B cell (primary cell): Measurements from ENCODE around the gene MBD1. TPM values are rescaled to one million over a fixed set of nuclear protein-coding genes. Genes with fewer than 3 reads are reported as not detected.
A peak's percentile ranks its signal among the peaks of the same experiment; 100 is the strongest.

ENCODE experiments used
- ATAC-seq: fragments of 200-7000 bp; cut with Tn5 transposase; one replicate; pipeline ENCODE4 v1.10.0; 2021; ENCODE audit warnings: low read depth, mild to moderate bottlenecking, moderate number of reproducible peaks, moderate library complexity
- CTCF ChIA-PET: fragments of 350-600 bp; sonication (Branson Sonifier 250); formaldehyde crosslinking; loops from one replicate; lab custom pipeline; 2021; ENCODE audit warnings: antibody characterized with exemption, inconsistent platforms; lab: Charles Lee
- POLR2A ChIA-PET: fragments of 350-600 bp; sonication (Branson Sonifier 250); formaldehyde crosslinking; loops from one replicate; lab custom pipeline; 2021; ENCODE audit warnings: antibody characterized with exemption; lab: Charles Lee
- DNase-seq: peaks from one replicate; pipeline ENCODE4 v3.0.0; 2013
- H2AFZ ChIP-seq: 2 replicates; pipeline ENCODE4 v1.6.1; 2012; ENCODE audit warnings: mild to moderate bottlenecking, low read depth, low read length; ENCODE audit not compliant: insufficient read depth, poor library complexity, severe bottlenecking
- H3K27ac ChIP-seq, 2 donors: 1 replicate in 1 of 2; 2 replicates in 1 of 2; pipeline ENCODE4 v1.5.1; 2012 to 2013; ENCODE audit warnings: low read length in 2 of 2, mild to moderate bottlenecking in 2 of 2, moderate library complexity in 1 of 2
- H3K27me3 ChIP-seq, 4 experiments: fragments of 200-600 bp in 1 of 4; sonication (generic) in 1 of 4; replicated peaks in 1 of 4; 1 replicate in 2 of 4; 2 replicates in 2 of 4; pipeline versions ENCODE4 v1.6.1 to v1.7.0; 2013 to 2016; ENCODE audit warnings: low read length in 3 of 4, mild to moderate bottlenecking in 2 of 4, mixed read lengths in 1 of 4, moderate library complexity in 1 of 4; ENCODE audit not compliant: insufficient read depth in 4 of 4, control insufficient read depth in 3 of 4; ENCODE audit errors: control extremely low read depth in 1 of 4
- H3K36me3 ChIP-seq, 2 experiments: replicated peaks in 1 of 2; 1 replicate in 1 of 2; 2 replicates in 1 of 2; pipeline versions ENCODE4 v1.6.1 to v1.7.1; 2013; ENCODE audit warnings: low read length in 1 of 2; ENCODE audit not compliant: insufficient read depth in 2 of 2, control insufficient read depth in 1 of 2; ENCODE audit errors: control extremely low read depth in 1 of 2, extremely low read depth in 1 of 2
- H3K4me1 ChIP-seq, 2 donors: fragments of 200-600 bp in 1 of 2; sonication (generic) in 1 of 2; 1 replicate in 1 of 2; 2 replicates in 1 of 2; pipeline versions ENCODE4 v1.5.1 to v1.6.1; 2013 to 2017; ENCODE audit warnings: low read length in 2 of 2; ENCODE audit not compliant: control insufficient read depth in 2 of 2, insufficient read depth in 2 of 2
- H3K4me2 ChIP-seq: replicated peaks from 2 replicates; pipeline ENCODE3; 2012; ENCODE audit warnings: mild to moderate bottlenecking, low read depth, low read length; ENCODE audit not compliant: poor library complexity, severe bottlenecking
- H3K4me3 ChIP-seq, 5 experiments: fragments of 200-600 bp in 1 of 5; sonication (generic) in 1 of 5; 1 replicate in 3 of 5; 2 replicates in 2 of 5; pipeline versions ENCODE4 v1.5.1 to v1.7.0; 2011 to 2016; ENCODE audit warnings: low read length in 4 of 5, mild to moderate bottlenecking in 4 of 5, low read depth in 2 of 5, control low read depth in 1 of 5, moderate library complexity in 1 of 5; ENCODE audit not compliant: insufficient read depth in 1 of 5; ENCODE audit errors: control extremely low read depth in 1 of 5, extremely low read depth in 1 of 5
- H3K79me2 ChIP-seq: fragments of 200-600 bp; sonication (generic); one replicate; pipeline ENCODE4 v1.6.0; 2016; ENCODE audit warnings: low read length; ENCODE audit not compliant: control insufficient read depth, insufficient read depth
- H3K9ac ChIP-seq: fragments of 200-600 bp; sonication (generic); 2 replicates; pipeline ENCODE4 v1.6.1; 2017; ENCODE audit warnings: mild to moderate bottlenecking, low read length, moderate library complexity
- H3K9me3 ChIP-seq, 3 donors: one replicate each; pipeline versions ENCODE4 v1.6.1 to v1.7.1; 2013; ENCODE audit warnings: low read length in 2 of 3; ENCODE audit not compliant: control insufficient read depth in 2 of 3, insufficient read depth in 1 of 3; ENCODE audit errors: control extremely low read depth in 1 of 3
- H4K20me1 ChIP-seq: 2 replicates; pipeline ENCODE4 v1.6.0; 2012; ENCODE audit warnings: mild to moderate bottlenecking, low read length; ENCODE audit not compliant: insufficient read depth, control insufficient read depth, poor library complexity, severe bottlenecking
- H3K27ac Mint-ChIP-seq: one replicate; pipeline ENCODE4 v1.8.0; 2021; ENCODE audit warnings: mixed read lengths
- H3K27me3 Mint-ChIP-seq: one replicate; pipeline ENCODE4 v1.8.0; 2021; ENCODE audit warnings: mixed read lengths
- H3K4me1 Mint-ChIP-seq: one replicate; pipeline ENCODE4 v1.8.0; 2021; ENCODE audit warnings: mixed read lengths
- H3K4me3 Mint-ChIP-seq: one replicate; pipeline ENCODE4 v1.8.0; 2021; ENCODE audit warnings: mixed read lengths
- H3K9me3 Mint-ChIP-seq: one replicate; pipeline ENCODE4 v1.8.0; 2022; ENCODE audit warnings: mixed read lengths; ENCODE audit not compliant: insufficient read depth
- CTCF ChIP-seq: fragments of 200-600 bp; IDR thresholded peaks from one replicate; pipeline ENCODE4 v1.8.0; 2022; ENCODE audit warnings: antibody characterized with exemption, mild to moderate bottlenecking
- EZH2 ChIP-seq: IDR thresholded peaks from 2 replicates; pipeline ENCODE4 v1.6.1; 2012; ENCODE audit warnings: borderline replicate concordance, low read depth, mild to moderate bottlenecking, moderate library complexity, low read length; ENCODE audit not compliant: insufficient read depth, poor library complexity, severe bottlenecking
- WGBS: methylation state at CpG from one replicate; pipeline ENCODE4 v1.1.5; 2013; ENCODE audit warnings: missing lambda C conversion rate; ENCODE audit not compliant: insufficient coverage; 5-methylcytosine and 5-hydroxymethylcytosine counted together
- intact Hi-C: fragments of 100-400 bp; cut with micrococcal nuclease; formaldehyde crosslinking; loops from one replicate; pipeline ENCODE4 v1.10.0; 2022
- polyA plus RNA-seq: library from polyadenylated mRNA; depleted of rRNA; stranded (reverse); fragments of >200 nt; gene quantifications from 2 replicates; pipeline ENCODE4 v1.2.3, GENCODE V29; 2012
- total RNA-seq, 2 donors: library from RNA; stranded (reverse); fragments of 120-200 nt in 1 of 2; gene quantifications; 1 replicate in 1 of 2; 2 replicates in 1 of 2; pipeline versions ENCODE4 v1.2.3 to v1.2.4, GENCODE V29; 2013 to 2022

Gene MBD1
- total and polyA plus RNA-seq, 2 donors (not counting 1 experiment from before 2014, with no cell fraction given), result 120 to 135 TPM

DNA sequence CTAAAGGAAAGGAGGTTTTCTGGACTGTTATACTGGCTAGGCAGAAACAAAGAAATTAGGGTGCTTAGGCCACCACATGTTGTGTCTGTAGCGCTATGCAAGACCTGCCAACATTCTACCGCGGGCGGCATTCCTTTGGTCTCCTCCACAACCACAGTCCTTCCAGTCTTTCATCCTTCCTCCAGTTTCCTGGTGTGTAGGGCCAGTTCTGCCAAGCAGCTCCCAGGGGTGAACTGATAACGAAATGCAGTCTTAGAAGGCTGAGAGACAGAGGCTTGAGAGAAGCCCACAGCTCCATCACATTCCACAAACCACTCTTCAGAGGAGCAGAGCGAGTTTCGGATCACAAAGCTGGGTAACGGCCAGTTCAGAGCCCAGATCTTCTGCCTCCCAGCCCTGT is 25.6 kb upstream of the MBD1 start:
- peaks cover 33% of the 10 kb centered on the region for H3K4me1 Mint-ChIP-seq
- H3K4me3 ChIP-seq, result peak overlapping the region in 2 of 5 experiments; percentile 30 to 70
- ChIA-PET POLR2A (no interaction called here), CTCF (interaction anchor here (1.0 to 3.2 kb wide), 3 partner anchors 8 to 50 kb away, joined by 3 to 15 read pairs (median 10); no protein-coding TSS in a partner anchor)
- intact Hi-C loops, result loop anchor here (1.0 to 2.0 kb wide), 4 partner anchors 9 to 50 kb away; partner anchors contain the start of gene CFAP53
- peak overlapping the region; percentile 69 for H3K9ac ChIP-seq
- no peak for TF ChIP-seq EZH2
- no peak for TF ChIP-seq CTCF
- peaks cover 4% of the 10 kb centered on the region for H3K27me3 Mint-ChIP-seq
- no peak for DNase-seq
- H3K4me3 Mint-ChIP-seq, result peak overlapping the region; percentile 99
- no peaks in the 10 kb centered on the region for H4K20me1 ChIP-seq
- peak overlapping the region; percentile 3 to 56 for H3K27ac ChIP-seq
- H3K4me2 ChIP-seq, result peak overlapping the region; percentile 83
- peaks cover 0 to 3% (median 0%) of the 10 kb centered on the region in 4 experiments for H3K27me3 ChIP-seq
- H2AFZ ChIP-seq, result peak overlapping the region; percentile 81
- H3K79me2 ChIP-seq, result no peaks in the 10 kb centered on the region
- no peak for ATAC-seq
- peaks cover 4% of the 10 kb centered on the region for H3K9me3 Mint-ChIP-seq
- no peak overlapping the region for H3K27ac Mint-ChIP-seq
- H3K9me3 ChIP-seq, result peaks cover 0 to 4% (median 0%) of the 10 kb centered on the region in 3 donors
- peaks cover 24 to 33% of the 10 kb centered on the region in 2 donors for H3K4me1 ChIP-seq
- H3K36me3 ChIP-seq, result no peaks in the 10 kb centered on the region
- 80% methylated on average over 8 of the region's 8 CpGs for WGBS

DNA sequence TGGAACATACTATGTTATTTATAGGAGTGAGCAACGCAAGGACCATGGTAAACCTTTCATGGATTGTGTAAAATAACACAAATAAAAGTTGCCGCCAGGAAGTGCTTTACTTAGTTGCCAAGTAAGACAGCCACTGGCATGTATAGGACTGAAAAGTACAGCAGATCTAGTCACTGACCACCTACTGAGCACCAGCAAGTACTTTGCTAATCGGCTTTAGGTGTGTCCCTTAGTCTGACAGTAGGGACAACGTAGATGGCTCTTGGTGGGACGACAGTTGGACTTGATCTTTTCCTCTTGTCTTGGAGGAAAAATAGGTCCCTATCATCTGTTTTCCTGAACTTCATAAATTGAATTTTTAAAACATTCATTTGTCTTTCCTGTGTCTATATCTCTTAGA is 19.8 kb upstream of the MBD1 start:
- no peak overlapping the region for H3K27ac Mint-ChIP-seq
- ChIA-PET POLR2A (no interaction called here), CTCF (interaction anchor here (0.7 to 1.3 kb wide), 2 partner anchors 10 to 144 kb away, joined by 3 to 5 read pairs; no protein-coding TSS in a partner anchor)
- Histone ChIP-seq H3K9ac (no peak overlapping the region), H3K4me3 (no peak overlapping the region), H4K20me1 (no peaks in the 10 kb centered on the region), H3K4me1 (peaks cover 13 to 14% of the 10 kb centered on the region in 2 donors), H3K9me3 (peaks cover 0 to 6% (median 4%) of the 10 kb centered on the region in 3 donors), H3K79me2 (no peaks in the 10 kb centered on the region), H3K27ac (no peak overlapping the region), H3K27me3 (peaks cover 0 to 8% (median 2%) of the 10 kb centered on the region in 4 experiments), H3K36me3 (no peaks in the 10 kb centered on the region), H2AFZ (no peak overlapping the region), H3K4me2 (no peak overlapping the region)
- H3K27me3 Mint-ChIP-seq, result peaks cover 11% of the 10 kb centered on the region
- peaks cover 4% of the 10 kb centered on the region for H3K9me3 Mint-ChIP-seq
- no peak for TF ChIP-seq CTCF
- no peak for TF ChIP-seq EZH2
- ATAC-seq (no peak), DNase-seq (no peak)
- peaks cover 13% of the 10 kb centered on the region for H3K4me1 Mint-ChIP-seq
- intact Hi-C loops, result no loop called here
- H3K4me3 Mint-ChIP-seq, result no peak overlapping the region
- 86% methylated on average over 1 of the region's 5 CpGs for WGBS
